OCI-LY7 (cell line): ENCODE results near the gene SDE2.

Experiments
- CTCF ChIP-seq: fragments of 200-600 bp; sonication (generic); conservative IDR thresholded peaks from 2 replicates; pipeline ENCODE4 v1.5.1; 2014; ENCODE audit warnings: mild to moderate bottlenecking, antibody characterized with exemption, low read length, moderate library complexity, mixed read lengths
- EZH2phosphoT487 ChIP-seq: fragments of 200-600 bp; sonication (generic); IDR thresholded peaks from 2 replicates; pipeline ENCODE4 v1.6.1; 2018; ENCODE audit warnings: low read depth, borderline replicate concordance, mild to moderate bottlenecking, mixed run types, antibody characterized with exemption, low read length, moderate library complexity, mixed read lengths

GRCh38 chr1:226021401-226021800 is 22.3 kb upstream of the SDE2 start:
- TF ChIP-seq CTCF (no peak), EZH2phosphoT487 (no peak)
